HepG2 (cell line): ENCODE results near the gene PADI1.

Source experiments
- AGO1 ChIP-seq: fragments of 200-400 bp; formaldehyde crosslinking; IDR thresholded peaks from 2 replicates; pipeline ENCODE4 v1.6.1; 2017; ENCODE audit warnings: mild to moderate bottlenecking, low read depth, low read length, moderate library complexity; ENCODE audit not compliant: poor library complexity, severe bottlenecking
- EP300 ChIP-seq, 3 experiments: sonication (generic) in 1 of 3; formaldehyde crosslinking in 1 of 3; IDR thresholded peaks; 2 replicates each; pipeline versions ENCODE4 v1.5.1 to v1.6.1; 2011 to 2020; ENCODE audit warnings: low read depth in 2 of 3, low read length in 2 of 3, borderline replicate concordance in 1 of 3, improper control_type of control experiment in 1 of 3, mild to moderate bottlenecking in 1 of 3, missing genetic modification reagents in 1 of 3, moderate library complexity in 1 of 3
- FOXA1 ChIP-seq, 2 experiments: fragments of 450-650 bp in 1 of 2; sonication (generic) in 1 of 2; formaldehyde crosslinking in 1 of 2; IDR thresholded peaks; 2 replicates each; pipeline versions ENCODE4 v1.4.0 to v1.6.1; 2016 to 2020; ENCODE audit warnings: missing genetic modification reagents in 1 of 2
- POLR2A ChIP-seq, 2 experiments: IDR thresholded peaks; 2 replicates each; pipeline ENCODE4 v1.6.1; 2011; ENCODE audit warnings: low read depth in 2 of 2, low read length in 2 of 2, mild to moderate bottlenecking in 1 of 2, moderate library complexity in 1 of 2; ENCODE audit not compliant: insufficient read depth in 1 of 2
- RARG ChIP-seq: sonication (generic); formaldehyde crosslinking; IDR thresholded peaks from 2 replicates; pipeline ENCODE4 v1.4.0; 2020; ENCODE audit warnings: low read depth, mild to moderate bottlenecking, missing genetic modification reagents
- SMYD3 ChIP-seq: sonication (generic); formaldehyde crosslinking; IDR thresholded peaks from 2 replicates; pipeline ENCODE4 v1.8.1; 2023; ENCODE audit warnings: mild to moderate bottlenecking, missing genetic modification reagents
- TAF1 ChIP-seq: sonication (generic); formaldehyde crosslinking; IDR thresholded peaks from 2 replicates; pipeline ENCODE4 v1.4.0; 2020; ENCODE audit warnings: missing genetic modification reagents
- XBP1 ChIP-seq: sonication (generic); formaldehyde crosslinking; IDR thresholded peaks from 2 replicates; pipeline ENCODE4 v1.5.0; 2020; ENCODE audit warnings: missing genetic modification reagents
- ZNF614 ChIP-seq: IDR thresholded peaks from 2 replicates; pipeline ENCODE4 v1.6.1; 2018; ENCODE audit warnings: missing biosample characterization, missing genetic modification reagents, inconsistent platforms, borderline replicate concordance
- ZNF772 ChIP-seq: sonication (generic); formaldehyde crosslinking; IDR thresholded peaks from 2 replicates; pipeline ENCODE4 v1.5.0; 2020; ENCODE audit warnings: mild to moderate bottlenecking, missing genetic modification reagents
- TF ChIP-seq, protein P1 (sequence below): IDR thresholded peaks from 2 replicates; pipeline ENCODE4 v1.6.1; 2016; ENCODE audit warnings: missing biosample characterization, missing genetic modification reagents, low read depth

DNA sequence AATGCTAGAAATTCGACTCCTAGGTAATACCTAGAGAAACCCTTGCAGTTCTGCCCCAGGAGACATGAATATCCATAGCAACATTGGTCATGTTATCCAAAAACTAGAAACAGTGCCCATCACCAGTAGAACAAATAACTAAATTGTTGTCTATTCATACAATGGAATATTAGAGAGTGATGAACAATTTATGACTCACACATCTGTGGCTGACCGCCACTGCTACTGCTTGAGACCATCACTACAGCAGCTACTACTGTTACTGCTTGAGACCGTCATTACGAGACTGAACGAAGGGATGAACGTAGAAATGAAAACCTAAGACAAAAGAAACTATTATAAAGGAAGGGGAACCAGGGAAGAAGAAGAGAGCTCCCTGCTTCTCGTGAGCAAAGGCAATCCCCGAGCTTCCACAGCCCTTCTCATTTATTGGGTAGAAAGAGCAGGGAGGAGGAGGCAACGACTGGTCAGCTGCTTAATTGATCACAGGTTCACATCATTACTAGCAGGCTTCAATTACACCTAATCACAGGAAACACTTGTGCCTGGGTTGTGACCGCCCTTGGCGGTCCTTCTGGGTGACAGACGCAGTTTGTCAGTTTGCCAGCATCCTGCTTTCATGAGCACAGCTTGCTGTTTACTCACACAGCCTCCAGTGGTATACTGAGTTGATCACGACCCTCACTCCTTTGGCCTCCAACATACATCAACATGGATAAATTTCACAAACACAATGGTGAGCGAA is 88.9 kb downstream of the PADI1 start:
- TF ChIP-seq AGO1, result no peak
- TF ChIP-seq EP300 (IDR thresholded peaks at IDR 0.05; ENCODE audit: low read depth in 2 of 2, low read length in 2 of 2), result no peak
- TF ChIP-seq EP300 (CRISPR knock-in tag; IDR thresholded peaks at IDR 0.05; ENCODE audit: borderline replicate concordance), result no peak
- no peak for TF ChIP-seq RARG (CRISPR knock-in tag)
- no peak for TF ChIP-seq SMYD3 (CRISPR knock-in tag)
- no peak for TF ChIP-seq ZNF614
- TF ChIP-seq POLR2A (IDR thresholded peaks at IDR 0.05; ENCODE audit: insufficient read depth in 1 of 2, low read depth in 2 of 2, low read length in 2 of 2), result no peak
- no peak for TF ChIP-seq ZNF772
- TF ChIP-seq, protein P1, sequence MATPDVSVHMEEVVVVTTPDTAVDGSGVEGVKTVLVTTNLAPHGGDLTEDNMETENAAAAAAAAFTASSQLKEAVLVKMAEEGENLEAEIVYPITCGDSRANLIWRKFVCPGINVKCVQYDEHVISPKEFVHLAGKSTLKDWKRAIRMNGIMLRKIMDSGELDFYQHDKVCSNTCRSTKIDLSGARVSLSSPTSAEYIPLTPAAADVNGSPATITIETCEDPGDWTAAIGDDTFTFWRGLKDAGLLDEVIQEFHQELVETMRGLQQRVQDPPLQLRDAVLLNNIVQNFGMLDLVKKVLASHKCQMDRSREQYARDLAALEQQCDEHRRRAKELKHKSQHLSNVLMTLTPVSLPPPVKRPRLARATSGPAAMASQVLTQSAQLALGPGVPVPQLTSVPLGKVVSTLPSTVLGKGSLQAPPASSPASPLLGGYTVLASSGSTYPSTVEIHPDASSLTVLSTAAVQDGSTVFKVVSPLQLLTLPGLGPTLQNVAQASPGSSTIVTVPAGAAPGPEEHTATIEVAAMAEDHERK (CRISPR knock-in tag), result no peak
- no peak for TF ChIP-seq TAF1
- no peak for TF ChIP-seq XBP1 (CRISPR knock-in tag)
- no peak for TF ChIP-seq FOXA1 (IDR thresholded peaks at IDR 0.05)
- TF ChIP-seq FOXA1 (CRISPR knock-in tag; IDR thresholded peaks at IDR 0.05), result no peak
